HT-29 (cell line): ENCODE results near the gene RPL22L1. TPM values are rescaled to one million over a fixed set of nuclear protein-coding genes. Genes with fewer than 3 reads are reported as not detected.
"Not testable (repeated sequence)": the region's sequence is repeated elsewhere in the genome, so short reads cannot be mapped to it uniquely, and the experiment has no call there.

Experiments
- DNase-seq: peaks from one replicate; pipeline ENCODE4 v3.0.0-alpha.2; 2015; ENCODE audit warnings: low spot score
- total RNA-seq: library from RNA; depleted of rRNA; stranded (reverse); fragments of >200 nt; shearing (Covaris generic); gene quantifications from 2 replicates; pipeline ENCODE4 v1.2.3, GENCODE V29; 2014; rRNA removed

Gene RPL22L1
- total RNA-seq = 18.6 and 36.1 TPM in 2 replicates

- DNase-seq = peak; percentile 99
These were observed at the start of gene RPL22L1 for GRCh38 chr3:170869645-170870593. RPL22L1 (minus strand) TSS chr3:170870195; CDS start chr3:170870167, 28 bp downstream.

DNA sequence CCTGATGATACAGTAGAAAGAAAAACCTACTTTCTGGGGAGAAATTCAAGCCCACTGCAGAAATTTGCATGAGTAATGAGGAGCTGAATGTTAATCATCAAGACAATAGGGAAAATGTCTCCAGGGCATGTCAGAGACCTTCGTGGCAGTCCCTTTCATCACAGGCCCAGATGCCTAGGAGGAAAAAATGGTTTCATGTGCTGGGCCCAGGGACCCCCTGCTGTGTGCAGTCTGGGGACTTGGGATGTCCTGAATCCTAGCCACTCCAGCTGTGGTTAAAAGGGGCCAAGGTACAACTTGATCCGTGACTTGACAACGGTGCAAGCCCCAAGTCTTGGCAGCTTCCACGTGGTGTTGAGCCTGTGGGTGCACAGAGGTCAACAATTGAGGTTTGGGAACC is 48.7 kb upstream of the RPL22L1 start:
- no peak for DNase-seq

- no peak for DNase-seq
These were observed 44.7 kb upstream of the RPL22L1 start for GRCh38 chr3:170914690-170915089.

- DNase-seq = no peak
These were observed 44.2 kb upstream of the RPL22L1 start for GRCh38 chr3:170914212-170914611.

GRCh38 chr3:170911051-170911450 is 41.1 kb upstream of the RPL22L1 start:
- no peak for DNase-seq

DNA sequence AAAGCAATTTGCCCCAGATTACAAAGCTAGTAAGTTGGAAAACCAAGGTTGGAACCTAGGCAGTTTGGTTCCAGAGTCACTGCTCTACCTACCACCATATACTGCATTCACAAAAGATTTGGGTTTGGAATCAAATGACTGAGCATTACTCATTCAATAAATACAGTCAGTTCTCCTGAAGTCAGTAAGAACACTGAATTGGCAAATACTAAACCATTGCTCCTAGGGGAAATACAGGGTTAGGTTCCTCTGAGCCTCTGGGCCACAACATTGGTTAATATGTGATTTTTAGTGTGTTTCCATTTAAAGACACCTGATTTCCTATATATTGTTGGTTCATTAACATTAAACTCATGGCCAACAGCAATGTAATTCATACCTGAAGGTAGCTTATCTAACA is 40.5 kb upstream of the RPL22L1 start:
- DNase-seq = no peak

DNA sequence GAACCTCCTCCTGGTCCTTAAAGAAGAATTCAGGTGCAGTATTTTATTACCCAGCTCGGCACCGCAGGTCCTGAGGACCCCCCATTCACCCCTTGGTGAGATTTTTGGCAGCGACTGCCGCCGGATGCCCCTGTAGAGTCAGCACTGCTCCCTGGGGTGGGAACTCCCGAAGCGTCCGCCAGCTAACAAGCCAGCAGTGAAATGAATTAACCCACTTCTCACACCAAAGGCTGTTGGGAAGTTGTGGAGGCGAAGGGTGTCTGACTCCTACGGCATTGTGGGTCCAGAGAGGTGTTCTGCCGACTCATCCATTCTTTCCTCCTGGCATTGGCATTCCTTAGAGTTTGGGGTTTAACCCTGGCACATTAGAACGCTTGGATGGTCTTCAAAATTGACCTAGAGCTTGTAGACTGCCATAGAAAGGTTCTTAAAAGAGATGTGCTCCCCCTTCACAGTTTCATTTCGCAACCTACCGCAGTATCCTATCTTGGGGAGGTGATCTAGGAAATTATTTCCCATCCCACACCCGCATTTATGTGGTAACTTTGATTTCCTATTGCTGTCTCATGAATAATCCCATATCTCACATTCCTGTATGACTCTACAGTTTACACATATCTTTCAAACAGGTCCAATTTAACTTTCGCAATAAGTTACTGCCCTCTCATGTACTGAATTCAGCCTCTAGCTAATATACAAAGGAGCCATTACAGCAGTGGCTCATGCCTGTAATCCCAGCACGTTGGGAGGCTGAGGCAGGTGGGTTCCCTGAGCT is 39.3 kb upstream of the RPL22L1 start:
- peak; percentile 49 for DNase-seq

DNA sequence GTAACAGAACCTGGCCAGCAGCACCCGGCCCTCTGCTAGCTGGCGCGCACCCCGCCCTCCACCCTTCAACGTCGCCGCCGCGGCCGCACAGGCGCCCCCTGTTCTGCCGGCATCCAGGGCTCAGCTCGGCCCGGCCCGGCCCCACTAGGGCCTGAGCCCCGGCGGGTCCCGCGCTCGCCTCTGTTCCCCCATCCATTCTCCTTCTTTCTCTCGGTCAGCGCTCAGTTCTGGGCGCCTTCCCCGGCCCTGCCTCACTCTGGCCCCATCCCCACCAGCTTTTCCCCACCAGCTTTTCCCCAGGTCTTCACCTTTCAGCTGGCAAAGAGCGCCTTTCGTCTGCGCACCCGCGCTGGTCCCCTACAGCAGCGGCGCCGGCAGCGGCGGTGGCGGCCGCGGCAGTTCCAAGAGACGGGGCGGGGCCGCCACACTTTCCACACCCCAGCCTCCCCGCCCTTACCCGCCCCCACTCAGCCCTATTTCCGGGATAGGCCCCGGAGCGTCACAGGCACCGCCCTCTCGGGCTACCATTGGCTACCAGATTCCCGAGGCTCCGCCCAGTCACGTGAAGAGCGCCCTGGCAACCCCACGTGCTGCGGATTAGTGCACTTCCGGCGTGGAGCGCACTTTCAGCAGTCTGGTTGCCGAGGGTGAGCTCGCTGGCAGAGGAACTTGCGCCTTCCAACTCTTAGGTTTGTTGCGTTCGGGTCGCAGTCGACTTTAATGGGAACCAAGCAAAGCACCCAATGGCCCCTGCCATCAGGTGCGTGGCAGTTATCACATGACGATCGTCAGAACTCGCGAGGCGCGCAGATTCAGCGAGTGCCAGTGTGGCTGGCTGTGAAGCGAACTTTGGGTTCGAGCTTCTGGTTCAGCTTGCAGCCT is 38.5 kb upstream of the RPL22L1 start, which contains the start of gene EIF5A2:
TSS of gene EIF5A2 (minus strand) at position 403 of the 882 bp plus-strand sequence. CDS start 831 bp downstream, outside the sequence.
- peak; percentile 98 for DNase-seq

DNA sequence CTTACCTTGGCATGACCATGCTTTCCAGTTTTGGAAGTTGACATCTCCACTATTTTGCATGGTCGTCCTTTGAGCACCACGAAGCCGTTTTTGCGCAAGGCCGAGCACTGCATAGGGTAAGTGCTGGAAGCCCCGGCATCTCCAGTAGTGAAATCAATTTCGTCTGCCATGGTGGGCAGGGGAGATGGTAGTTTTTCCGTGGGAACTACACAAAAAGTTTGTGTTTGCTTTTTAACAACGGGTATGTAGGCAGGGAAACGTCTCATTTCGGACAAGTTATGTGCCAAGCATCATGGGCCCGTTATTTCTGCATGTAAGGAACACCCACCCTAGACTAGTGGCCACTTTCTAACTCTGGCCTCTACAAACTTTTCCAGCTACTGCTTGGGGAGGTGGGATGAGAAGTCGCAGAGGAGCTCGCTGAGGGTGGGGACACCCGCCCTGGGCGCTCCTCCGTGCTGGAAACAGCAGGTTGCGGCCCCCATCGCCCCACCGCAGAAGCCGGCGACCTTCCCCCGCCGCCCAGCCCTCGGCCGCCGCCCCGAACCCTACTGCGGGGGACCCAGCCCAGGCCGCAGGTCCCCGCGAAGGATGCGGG is 37.7 kb upstream of the RPL22L1 start:
- DNase-seq = no peak

DNA sequence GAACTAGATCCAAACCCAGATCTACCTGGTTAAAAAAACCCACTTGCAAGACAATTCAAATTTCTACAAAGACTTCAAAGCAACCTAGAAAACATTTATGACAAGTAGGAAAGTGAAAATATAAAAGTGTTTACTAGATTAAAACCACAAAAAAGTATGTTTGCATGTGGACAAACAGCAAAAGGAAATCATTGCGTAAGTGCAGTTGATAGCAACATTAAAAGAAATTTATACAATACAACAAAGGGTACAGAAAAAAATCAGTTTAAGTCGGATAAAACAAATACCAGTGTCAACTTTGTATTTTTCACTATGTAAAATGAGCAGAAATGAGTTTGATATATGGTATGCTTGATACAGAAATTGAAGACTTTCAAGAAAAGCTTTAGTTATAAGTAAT is 35.9 kb upstream of the RPL22L1 start:
- DNase-seq = no peak

- DNase-seq = no peak
These were observed 33.1 kb upstream of the RPL22L1 start for GRCh38 chr3:170903123-170903522.

DNA sequence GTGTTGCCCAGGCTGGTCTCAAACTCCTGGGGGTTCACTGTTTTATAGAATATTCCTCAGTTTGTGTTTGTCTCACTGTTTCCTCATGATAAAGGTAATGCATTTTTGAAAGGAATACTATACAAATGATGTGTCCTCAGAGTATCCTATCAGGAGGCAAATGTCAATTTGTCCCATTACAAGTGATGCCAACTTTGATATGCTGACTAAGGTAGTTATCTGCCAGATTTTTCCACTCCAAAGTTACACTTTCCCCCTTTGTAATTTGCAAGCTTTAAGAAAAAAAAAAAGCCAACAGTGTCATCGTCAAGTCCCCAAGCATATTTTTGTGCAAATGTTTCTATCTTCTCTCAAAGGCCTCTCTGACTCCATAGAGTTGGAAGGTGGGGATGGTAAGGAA is 29.5 kb upstream of the RPL22L1 start:
- no peak for DNase-seq

DNA sequence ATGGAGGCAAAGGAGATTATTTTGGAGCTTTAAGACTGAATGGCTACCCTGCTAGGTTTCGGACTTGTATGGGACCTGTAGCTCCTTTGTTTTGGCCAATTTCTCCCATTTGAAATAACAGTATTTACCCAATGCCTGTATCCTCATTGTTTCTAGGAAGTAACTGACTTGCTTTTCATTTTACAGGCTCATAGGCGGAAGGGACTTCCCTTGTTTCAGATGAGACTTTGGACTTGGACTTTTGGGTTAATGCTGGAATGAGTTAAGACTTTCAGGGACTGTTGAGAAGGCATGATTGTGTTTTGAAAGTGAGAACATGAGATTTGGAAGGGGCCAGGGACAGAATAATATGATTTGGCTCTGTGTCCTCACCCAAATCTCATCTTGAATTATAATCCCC is 28.0 kb upstream of the RPL22L1 start:
- no peak for DNase-seq

GRCh38 chr3:170897199-170897598 is 27.2 kb upstream of the RPL22L1 start:
- DNase-seq = not testable (repeated sequence)

DNA sequence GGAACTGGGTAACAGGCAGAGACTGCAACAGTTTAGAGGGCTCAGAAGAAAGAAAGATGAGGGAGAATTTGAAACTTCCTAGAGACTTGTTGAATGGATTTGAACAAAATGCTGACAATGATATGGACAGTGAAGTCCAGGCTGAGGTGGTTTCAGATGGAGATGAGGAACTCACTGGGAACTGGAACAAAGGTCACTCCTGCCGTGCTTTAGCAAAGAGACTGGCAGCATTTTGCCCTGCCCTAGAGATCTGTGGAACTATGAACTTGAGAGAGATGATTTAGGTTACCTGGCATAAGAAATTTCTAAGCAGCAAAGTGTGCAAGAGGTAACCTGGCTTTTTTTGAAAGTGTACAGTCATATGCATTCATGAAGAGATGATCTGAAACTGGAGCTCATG is 26.8 kb upstream of the RPL22L1 start:
- DNase-seq = no peak

DNA sequence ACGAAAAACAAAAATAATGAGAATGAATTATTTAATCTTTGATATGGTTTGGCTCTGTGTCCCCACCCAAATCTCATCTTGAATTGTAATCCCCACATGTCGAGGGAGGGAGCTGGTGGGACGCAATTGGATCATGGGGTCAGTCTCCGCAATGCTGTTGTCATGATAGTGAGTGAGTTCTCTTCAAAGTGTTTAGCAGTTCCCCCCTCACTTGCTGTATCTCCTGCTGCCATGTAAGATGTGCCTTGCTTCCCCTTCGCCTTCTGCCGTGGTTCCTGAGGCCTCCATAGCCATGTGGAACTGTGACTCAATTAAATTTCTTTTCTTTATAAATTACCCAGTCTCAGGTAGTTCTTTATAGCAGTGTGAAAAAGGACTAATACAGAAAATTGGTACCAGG is 26.3 kb upstream of the RPL22L1 start:
- not testable (repeated sequence) for DNase-seq

- DNase-seq = no peak
These were observed 23.9 kb upstream of the RPL22L1 start for GRCh38 chr3:170893895-170894294.

DNA sequence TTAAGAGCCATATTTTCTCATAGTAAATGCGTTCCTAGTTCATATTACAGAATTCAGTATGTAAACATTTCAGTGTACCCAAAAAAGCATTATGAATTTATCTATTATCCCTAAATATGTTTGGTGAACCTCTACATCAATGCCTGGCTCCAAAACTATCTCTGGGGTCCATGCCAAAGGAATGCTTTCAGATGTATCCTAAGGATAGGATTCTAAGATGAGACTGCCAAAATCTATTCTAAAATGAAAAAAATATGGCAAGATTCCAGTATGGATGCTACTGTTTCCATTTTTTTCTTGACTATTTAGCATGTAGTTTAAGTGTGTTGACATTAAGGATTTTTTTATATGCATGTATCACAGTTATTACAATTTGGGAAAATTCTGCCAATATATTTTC is 19.6 kb upstream of the RPL22L1 start:
- DNase-seq = no peak

GRCh38 chr3:170889132-170889531 is 19.1 kb upstream of the RPL22L1 start:
- DNase-seq = no peak

DNA sequence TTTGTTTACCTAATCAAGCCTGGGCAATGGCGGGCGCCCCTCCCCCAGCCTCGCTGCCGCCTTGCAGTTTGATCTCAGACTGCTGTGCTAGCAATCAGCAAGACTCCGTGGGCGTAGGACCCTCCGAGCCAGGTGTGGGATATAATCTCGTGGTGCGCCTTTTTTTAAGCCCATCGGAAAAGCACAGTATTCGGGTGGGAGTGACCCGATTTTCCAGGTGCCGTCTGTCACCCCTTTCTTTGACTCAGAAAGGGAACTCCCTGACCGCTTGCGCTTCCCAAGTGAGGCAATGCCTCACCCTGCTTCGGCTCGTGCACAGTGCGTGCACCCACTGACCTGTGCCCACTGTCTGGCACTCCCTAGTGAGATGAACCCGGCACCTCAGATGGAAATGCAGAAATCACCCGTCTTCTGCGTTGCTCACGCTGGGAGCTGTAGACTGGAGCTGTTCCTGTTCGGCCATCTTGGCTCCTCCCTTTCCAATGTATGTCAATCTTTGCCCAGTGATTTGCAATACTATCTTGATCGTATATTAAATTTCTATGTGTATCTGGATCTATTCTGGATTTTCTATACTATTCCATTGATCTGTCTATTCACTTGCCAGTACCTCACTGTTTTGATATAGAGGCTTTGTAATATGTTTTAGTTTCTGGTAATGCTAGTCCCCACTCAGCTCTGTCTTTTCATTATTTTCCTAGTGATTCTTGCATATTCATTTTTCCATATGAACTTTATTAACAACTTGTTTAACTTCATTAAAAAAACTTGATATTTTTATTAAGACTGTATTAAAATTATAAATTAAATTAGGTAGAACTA is 14.3 kb upstream of the RPL22L1 start:
- DNase-seq = not testable (repeated sequence)
